Panc1 (cell line): ENCODE results near the gene RIC1. TPM values are rescaled to one million over a fixed set of nuclear protein-coding genes. Genes with fewer than 3 reads are reported as not detected.

Source experiments
- ATAC-seq: fragments of 200-7000 bp; cut with Tn5 transposase; 2 replicates; pipeline ENCODE4 v1.9.1; 2020; ENCODE audit warnings: mild to moderate bottlenecking, moderate library complexity
- Bru-seq: library from RNA; stranded (reverse); fragments of 400-500 nt; gene quantifications from one replicate; lab custom pipeline; 2021; lab: Mats Ljungman, UMichigan
- BruChase-seq, 2 experiments: library from RNA; stranded (reverse); fragments of 400-500 nt; gene quantifications; one replicate each; lab custom pipeline; 2021; lab: Mats Ljungman, UMichigan
- BruUV-seq: library from RNA; stranded (reverse); fragments of 400-500 nt; replicated peaks from 2 replicates; lab custom pipeline; 2021; lab: Mats Ljungman, UMichigan
- CTCF ChIA-PET: fragments of 300-600 bp; sonication (Branson Sonifier 250); formaldehyde crosslinking; loops from one replicate; lab custom pipeline; 2022; ENCODE audit warnings: antibody characterized with exemption; lab: Charles Lee
- POLR2A ChIA-PET: fragments of 300-600 bp; sonication (Branson Sonifier 250); formaldehyde crosslinking; loops from one replicate; lab custom pipeline; 2022; ENCODE audit warnings: antibody characterized with exemption; lab: Charles Lee
- DNase-seq: peaks from one replicate; pipeline ENCODE4 v3.0.0-alpha.2; 2010; ENCODE audit warnings: low read depth, low spot score
- H3K27ac ChIP-seq: 2 replicates; pipeline ENCODE4 v1.5.1; 2011; ENCODE audit warnings: mild to moderate bottlenecking, low read length, inconsistent platforms
- H3K27me3 ChIP-seq: fragments of 200-500 bp; sonication (Bioruptor generic); 2 replicates; pipeline ENCODE4 v1.6.0; 2014; ENCODE audit warnings: low read length, inconsistent platforms; ENCODE audit not compliant: control insufficient read depth, insufficient read depth
- H3K36me3 ChIP-seq: fragments of 200-500 bp; sonication (Bioruptor generic); 2 replicates; pipeline ENCODE4 v1.5.1; 2014; ENCODE audit warnings: inconsistent platforms, mild to moderate bottlenecking, low read length, moderate library complexity; ENCODE audit not compliant: control insufficient read depth, insufficient read depth
- H3K4me1 ChIP-seq: 2 replicates; pipeline ENCODE4 v1.5.1; 2011; ENCODE audit warnings: inconsistent platforms, mild to moderate bottlenecking, low read length, moderate library complexity; ENCODE audit not compliant: control insufficient read depth, insufficient read depth
- H3K4me3 ChIP-seq, 2 experiments: 2 replicates each; pipeline ENCODE4 v1.5.1; 2011 to 2012; ENCODE audit warnings: low read depth in 2 of 2, low read length in 2 of 2, mild to moderate bottlenecking in 2 of 2, inconsistent platforms in 1 of 2, moderate library complexity in 1 of 2
- H3K9me3 ChIP-seq: fragments of 200-500 bp; sonication (Bioruptor generic); 2 replicates; pipeline ENCODE4 v1.5.1; 2014; ENCODE audit warnings: low read depth, mild to moderate bottlenecking, inconsistent platforms, low read length, moderate library complexity; ENCODE audit not compliant: control insufficient read depth, insufficient read depth
- CTCF ChIP-seq: fragments of 450-650 bp; IDR thresholded peaks from 2 replicates; pipeline ENCODE4 v1.5.1; 2017; ENCODE audit warnings: mild to moderate bottlenecking
- POLR2AphosphoS5 ChIP-seq: IDR thresholded peaks from 2 replicates; pipeline ENCODE4 v1.6.1; 2012; ENCODE audit warnings: mild to moderate bottlenecking, low read depth, low read length, moderate library complexity
- REST ChIP-seq, 2 experiments: IDR thresholded peaks; 2 replicates each; pipeline ENCODE4 v1.6.1; 2011 to 2012; ENCODE audit warnings: low read depth in 2 of 2, control low read depth in 1 of 2, low read length in 1 of 2, mild to moderate bottlenecking in 1 of 2, moderate library complexity in 1 of 2; ENCODE audit not compliant: insufficient read depth in 1 of 2
- SIN3A ChIP-seq: IDR thresholded peaks from 2 replicates; pipeline ENCODE4 v1.6.1; 2012; ENCODE audit warnings: low read depth, mild to moderate bottlenecking, low read length, moderate library complexity, borderline replicate concordance; ENCODE audit not compliant: insufficient read depth
- TCF7L2 ChIP-seq: IDR thresholded peaks from 2 replicates; pipeline ENCODE4 v1.6.1; 2011; ENCODE audit warnings: mild to moderate bottlenecking, low read depth, low read length, inconsistent platforms
- in situ Hi-C: cut with HindIII; loops from 2 replicates; pipeline ENCODE4 v1.10.0; 2016; ENCODE audit warnings: low sequenced_read_pairs, low pct_unique_long_range_greater_than_20kb
- intact Hi-C: fragments of 100-400 bp; cut with micrococcal nuclease; formaldehyde crosslinking; loops from one replicate; pipeline ENCODE4 v1.10.0; 2022; ENCODE audit not compliant: unreplicated experiment
- long read RNA-seq: library from polyadenylated mRNA; unstranded; transcript quantifications from one replicate; pipeline ENCODE4 v2.0.0, GENCODE V29; 2021; ENCODE audit not compliant: unreplicated experiment
- polyA plus RNA-seq: library from polyadenylated mRNA; unstranded; fragments of >200 nt; gene quantifications from one replicate; pipeline ENCODE4 v1.2.1, GENCODE V29; 2012; ENCODE audit warnings: missing spikeins; ENCODE audit not compliant: insufficient read length
- total RNA-seq: library from RNA; stranded (reverse); gene quantifications from one replicate; pipeline ENCODE4 v1.2.1, GENCODE V29; 2021; ENCODE audit not compliant: unreplicated experiment

Gene RIC1, protein sequence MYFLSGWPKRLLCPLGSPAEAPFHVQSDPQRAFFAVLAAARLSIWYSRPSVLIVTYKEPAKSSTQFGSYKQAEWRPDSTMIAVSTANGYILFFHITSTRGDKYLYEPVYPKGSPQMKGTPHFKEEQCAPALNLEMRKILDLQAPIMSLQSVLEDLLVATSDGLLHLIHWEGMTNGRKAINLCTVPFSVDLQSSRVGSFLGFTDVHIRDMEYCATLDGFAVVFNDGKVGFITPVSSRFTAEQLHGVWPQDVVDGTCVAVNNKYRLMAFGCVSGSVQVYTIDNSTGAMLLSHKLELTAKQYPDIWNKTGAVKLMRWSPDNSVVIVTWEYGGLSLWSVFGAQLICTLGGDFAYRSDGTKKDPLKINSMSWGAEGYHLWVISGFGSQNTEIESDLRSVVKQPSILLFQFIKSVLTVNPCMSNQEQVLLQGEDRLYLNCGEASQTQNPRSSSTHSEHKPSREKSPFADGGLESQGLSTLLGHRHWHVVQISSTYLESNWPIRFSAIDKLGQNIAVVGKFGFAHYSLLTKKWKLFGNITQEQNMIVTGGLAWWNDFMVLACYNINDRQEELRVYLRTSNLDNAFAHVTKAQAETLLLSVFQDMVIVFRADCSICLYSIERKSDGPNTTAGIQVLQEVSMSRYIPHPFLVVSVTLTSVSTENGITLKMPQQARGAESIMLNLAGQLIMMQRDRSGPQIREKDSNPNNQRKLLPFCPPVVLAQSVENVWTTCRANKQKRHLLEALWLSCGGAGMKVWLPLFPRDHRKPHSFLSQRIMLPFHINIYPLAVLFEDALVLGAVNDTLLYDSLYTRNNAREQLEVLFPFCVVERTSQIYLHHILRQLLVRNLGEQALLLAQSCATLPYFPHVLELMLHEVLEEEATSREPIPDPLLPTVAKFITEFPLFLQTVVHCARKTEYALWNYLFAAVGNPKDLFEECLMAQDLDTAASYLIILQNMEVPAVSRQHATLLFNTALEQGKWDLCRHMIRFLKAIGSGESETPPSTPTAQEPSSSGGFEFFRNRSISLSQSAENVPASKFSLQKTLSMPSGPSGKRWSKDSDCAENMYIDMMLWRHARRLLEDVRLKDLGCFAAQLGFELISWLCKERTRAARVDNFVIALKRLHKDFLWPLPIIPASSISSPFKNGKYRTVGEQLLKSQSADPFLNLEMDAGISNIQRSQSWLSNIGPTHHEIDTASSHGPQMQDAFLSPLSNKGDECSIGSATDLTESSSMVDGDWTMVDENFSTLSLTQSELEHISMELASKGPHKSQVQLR (N-terminal part only)
- total RNA-seq (7.0 TPM), Bru-seq, nascent RNA (percentile 68 among the genes with signal in this experiment), BruChase-seq, experiment 1, labeled RNA remaining after a 2-hour chase (percentile 60 among the genes with signal in this experiment), BruChase-seq, experiment 2, labeled RNA remaining after a 6-hour chase (percentile 55 among the genes with signal in this experiment)
- polyA plus RNA-seq, result 3.2 TPM
- long read RNA-seq, full-length matches to known transcripts, result 6 of 9 reads
- long read RNA-seq, partial matches to known transcripts, result 1 of 9 reads
- long read RNA-seq, other reads (novel, unspliced or antisense), result 2 of 9 reads

DNA sequence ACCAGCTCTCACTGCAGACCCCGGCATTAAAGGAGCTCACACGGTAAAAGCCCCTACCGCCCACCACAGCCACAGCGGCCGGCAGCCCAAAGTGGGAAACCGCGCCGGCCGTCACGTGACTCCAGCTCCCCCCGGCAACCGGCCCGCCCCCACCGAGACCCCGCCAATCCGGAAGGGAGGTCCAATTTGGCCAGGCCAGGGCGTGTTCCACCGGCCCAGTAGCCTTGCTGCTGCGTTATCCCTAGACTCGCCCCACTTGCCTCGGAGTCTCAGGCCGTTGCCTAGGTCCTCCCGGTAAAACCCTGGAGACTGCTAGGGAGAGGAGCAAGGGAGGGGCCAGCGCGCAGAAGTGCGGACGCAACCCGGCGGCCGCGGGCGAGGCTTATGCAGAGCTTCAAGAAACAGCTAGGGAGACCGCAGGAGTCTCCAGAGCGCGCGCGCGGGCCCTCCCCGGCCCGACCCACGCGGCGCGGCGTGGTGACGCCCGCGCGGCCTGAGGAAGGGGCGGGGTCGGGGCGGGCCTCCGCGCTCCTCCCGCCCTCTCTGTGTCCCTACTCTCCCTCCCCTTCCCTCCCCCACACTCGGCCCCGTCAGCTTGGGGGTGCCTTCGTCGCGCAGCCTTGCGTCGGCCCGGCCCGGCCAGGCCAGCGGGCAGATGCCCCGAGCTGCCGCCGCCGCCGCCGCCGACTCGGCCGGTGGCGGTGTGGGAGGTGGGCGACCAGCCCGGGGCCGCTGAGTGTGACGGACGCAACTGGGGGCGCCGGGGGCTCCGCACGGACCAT is at the start of gene RIC1:
TSS of gene RIC1 (plus strand) at position 578 of the 782 bp plus-strand sequence. CDS start at position 781, 203 bp downstream.
- Histone ChIP-seq H3K36me3 (peaks cover 9% of the 10 kb centered on the region; the same call in 1 of the 2 replicates), H3K4me3 (peak within 1 kb of the TSS; percentile 63 to 78), H3K27ac (peak within 1 kb of the TSS; percentile 76), H3K4me1 (peaks cover 3% of the 10 kb centered on the region; the same call in 1 of the 2 replicates), H3K27me3 (no peaks in the 10 kb centered on the region), H3K9me3 (no peaks in the 10 kb centered on the region)
- ATAC-seq, result peak; percentile 92
- CTCF ChIA-PET, result no interaction called here
- no TSS peak for BruUV-seq
- intact Hi-C loops, result no loop called here
- TF ChIP-seq REST (IDR thresholded peaks at IDR 0.05; ENCODE audit: insufficient read depth in 1 of 2, low read depth in 2 of 2, low read length in 1 of 2) (no peak), TCF7L2 (no peak), SIN3A (no peak), POLR2AphosphoS5 (peak; percentile 65; the same call in 1 of the 2 replicates), CTCF (no peak)
- in situ Hi-C loops, result no loop called here
- DNase-seq, result no peak
- POLR2A ChIA-PET, result interaction anchor here (0.5 kb wide), 1 partner anchor 9 kb away, joined by 6 read pairs; no protein-coding TSS in a partner anchor
